ENCODE results near the gene SLAMF6.

SLAMF6 gene

GRCh38 chr1:160467576-160467975, 55.5 kb downstream of the SLAMF6 start:
- DNase-seq (ENCODE audit: low read depth in 2 of 2) = no peak

- no peak for DNase-seq (ENCODE audit: low read depth in 2 of 2)
Observed at GRCh38 chr1:160466961-160467360, 56.1 kb downstream of the SLAMF6 start.

DNA sequence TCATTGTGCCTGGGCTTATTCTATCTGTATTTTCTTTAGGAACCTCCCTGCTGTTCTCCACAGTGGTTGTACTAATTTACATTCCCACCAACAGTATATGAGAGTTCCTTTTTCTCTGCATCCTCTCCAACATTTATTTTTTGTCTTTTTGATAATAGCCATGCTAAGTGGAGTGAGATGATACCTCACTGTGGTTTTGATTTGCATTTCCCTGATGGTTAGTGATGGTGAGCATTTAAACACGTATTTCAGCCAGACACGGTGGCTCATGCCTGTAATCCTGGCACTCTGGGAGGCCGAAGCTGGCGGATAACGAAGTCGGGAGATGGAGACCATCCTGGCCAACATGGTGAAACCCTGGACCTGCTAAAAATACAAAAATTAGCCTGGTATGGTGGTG, 57.9 kb downstream of the SLAMF6 start:
- no peak for DNase-seq (ENCODE audit: low read depth in 2 of 2)

DNA sequence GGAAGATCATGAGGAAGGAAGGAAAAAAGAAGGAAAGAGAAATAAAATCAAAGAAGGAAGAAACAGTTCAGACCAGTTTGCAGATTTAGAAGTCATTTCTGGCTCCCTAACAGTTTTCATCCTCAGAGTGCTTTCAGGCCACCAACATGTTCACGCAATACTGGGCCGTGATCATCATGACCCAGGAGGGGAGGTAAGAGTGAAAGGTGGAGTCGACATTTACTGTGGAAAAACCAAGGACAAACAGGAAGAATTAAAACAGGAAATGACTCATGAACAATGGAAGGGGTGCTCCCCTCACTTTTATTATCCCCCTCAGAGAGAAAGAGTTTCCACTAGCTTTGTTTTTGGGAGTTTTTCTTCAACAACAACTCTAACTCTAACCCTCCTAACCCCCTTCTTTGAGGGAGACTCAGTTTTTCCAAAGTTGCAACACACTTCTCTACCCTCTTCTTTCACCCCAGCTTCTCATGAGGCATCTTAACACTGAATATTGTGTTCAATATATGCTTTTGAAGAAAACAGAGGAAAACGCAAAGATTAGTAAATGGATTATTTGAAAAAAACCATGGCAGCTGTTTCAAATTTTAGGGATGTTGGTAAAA, 62.3 kb downstream of the SLAMF6 start:
- DNase-seq (ENCODE audit: low read depth in 2 of 2) = no peak

DNA sequence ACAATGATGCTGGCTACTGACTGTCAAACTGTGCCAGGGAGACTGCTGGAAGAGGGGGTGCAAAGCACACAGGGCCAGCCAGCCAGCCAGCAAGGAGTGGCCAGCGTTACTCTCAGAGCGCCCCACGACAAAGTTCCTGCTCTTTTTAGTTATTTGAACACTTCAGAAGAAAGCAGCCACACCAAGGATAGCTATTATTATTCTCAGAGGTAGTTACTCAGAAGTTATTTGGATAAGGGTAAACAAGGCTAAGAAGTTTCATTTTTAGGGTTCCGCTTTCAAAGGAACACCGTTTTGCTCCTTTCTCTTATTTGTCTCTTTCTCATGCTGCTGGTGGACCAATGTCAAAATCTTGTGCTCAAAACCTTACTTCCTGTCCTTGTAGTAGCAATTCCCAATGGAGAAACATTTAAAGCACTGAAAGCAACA, 62.8 kb downstream of the SLAMF6 start:
- DNase-seq (ENCODE audit: low read depth in 2 of 2) = no peak

DNA sequence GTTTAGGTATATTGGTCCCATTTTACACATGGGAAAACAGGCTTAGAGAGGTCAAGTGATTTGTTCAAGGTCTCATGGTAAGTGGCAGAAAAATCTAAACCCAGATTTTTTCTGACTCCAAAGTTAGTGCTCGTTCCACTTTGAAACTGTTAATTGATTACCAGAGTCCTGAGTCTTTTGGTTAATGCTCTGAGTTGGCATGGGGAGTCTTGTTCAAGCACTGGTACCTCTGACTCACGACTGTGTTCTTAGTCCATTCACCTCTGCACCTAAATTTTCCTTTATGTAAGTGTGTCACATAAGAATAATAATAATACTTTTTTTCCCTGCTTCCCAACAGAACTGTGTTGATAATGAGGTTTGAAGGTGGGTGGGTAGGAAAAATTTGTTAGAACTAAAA, 63.4 kb downstream of the SLAMF6 start:
- DNase-seq (ENCODE audit: low read depth in 2 of 2) = no peak

DNA sequence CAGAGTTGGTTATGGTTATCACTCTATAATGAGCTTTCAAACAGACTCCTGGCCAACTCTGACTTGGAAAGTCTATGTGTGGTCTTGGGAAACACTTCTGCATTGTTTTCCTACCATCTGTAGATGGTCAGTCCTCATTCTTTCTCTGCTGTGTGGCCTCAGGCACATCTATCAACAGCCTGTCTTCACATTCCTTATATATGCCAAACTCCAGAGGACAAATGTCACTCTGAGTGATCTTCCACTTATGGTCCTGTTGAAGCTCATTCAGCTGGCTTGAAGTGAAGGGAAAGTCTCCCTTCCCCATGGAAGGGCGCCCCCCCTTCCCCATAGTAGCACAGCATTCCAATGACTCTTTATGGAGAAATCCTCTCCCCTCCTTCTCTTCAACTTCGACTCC, 64.0 kb downstream of the SLAMF6 start:
- DNase-seq (ENCODE audit: low read depth in 2 of 2) = no peak

GRCh38 chr1:160455153-160455517, 67.9 kb downstream of the SLAMF6 start:
- no peak for DNase-seq (ENCODE audit: low read depth in 2 of 2)

- no peak for DNase-seq (ENCODE audit: low read depth in 2 of 2)
Observed at GRCh38 chr1:160454371-160455152, 68.5 kb downstream of the SLAMF6 start.

DNA sequence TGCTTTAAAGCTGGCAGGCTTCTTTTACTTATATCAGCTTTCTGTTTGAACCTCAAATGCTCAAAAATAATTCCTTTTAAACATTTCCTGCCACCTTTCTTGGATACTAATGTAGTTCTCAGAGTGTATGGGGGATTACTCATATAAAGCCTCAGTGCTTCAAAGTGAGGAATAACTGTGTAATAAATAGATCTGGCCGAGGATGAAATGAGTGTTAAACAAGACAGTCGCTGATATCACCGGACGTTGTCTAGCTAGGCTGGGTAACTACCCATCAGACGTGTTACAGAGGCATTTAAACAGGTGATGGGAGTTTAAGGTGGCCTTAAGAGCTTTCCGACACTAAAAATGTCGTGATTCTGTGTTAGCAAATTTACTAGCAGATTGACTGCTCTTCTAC, 69.6 kb downstream of the SLAMF6 start:
- no peak for DNase-seq (ENCODE audit: low read depth in 2 of 2)

DNA sequence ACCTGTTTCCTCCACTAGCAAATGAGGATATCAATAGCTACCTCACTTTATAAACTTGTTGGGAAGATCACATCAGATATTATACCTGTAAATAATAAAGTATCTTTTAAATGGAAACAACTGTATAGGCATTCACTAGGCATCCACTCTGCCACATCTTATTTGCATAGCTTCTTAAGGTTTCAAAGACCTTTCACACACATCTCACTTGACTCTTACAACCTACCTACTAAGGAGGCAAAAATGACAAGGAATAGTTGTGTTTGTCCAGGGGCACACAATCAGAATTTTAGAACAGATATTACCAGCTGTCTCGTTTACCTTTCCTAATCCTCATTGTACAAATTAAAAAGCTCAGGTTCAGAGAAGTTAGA, 71.2 kb downstream of the SLAMF6 start:
- DNase-seq (ENCODE audit: low read depth in 2 of 2) = no peak

DNA sequence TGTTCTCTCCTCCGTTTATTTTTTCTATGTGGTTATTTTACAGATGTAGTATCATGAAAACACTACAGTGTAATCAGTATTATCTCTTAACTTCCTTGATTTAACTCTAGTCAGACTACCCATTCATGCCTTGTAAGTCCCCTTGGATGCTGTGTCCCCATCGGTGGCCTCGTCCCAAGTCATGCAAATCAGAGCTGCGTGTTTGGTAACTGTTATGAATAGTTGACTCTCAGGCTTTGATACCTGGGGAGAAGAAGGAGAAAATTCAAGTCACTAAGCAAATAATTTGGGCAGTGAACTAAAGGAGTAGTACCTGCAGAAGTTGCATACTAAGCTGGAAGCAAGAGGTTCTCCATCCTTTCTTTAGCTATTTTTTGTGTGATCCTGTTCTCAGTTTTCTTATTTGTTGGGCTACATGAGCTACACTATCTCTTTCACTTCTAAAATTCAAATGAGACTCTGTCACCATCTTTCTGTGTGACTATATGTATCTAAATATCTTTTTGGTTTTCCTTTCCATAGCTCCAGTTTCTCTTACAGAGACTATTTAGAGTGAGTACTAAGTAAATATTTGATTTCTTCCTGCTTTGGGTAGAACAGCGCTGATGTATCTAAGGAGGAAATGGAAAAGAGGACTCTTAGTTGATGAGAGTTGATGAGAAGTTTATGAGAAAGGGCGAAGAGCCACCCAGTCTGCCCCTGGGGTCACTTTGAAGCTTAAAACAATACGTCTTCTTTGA, 71.8 kb downstream of the SLAMF6 start:
- DNase-seq (ENCODE audit: low read depth in 2 of 2) = no peak

- DNase-seq (ENCODE audit: low read depth in 2 of 2) = no peak
Observed at GRCh38 chr1:160449494-160449893, 73.6 kb downstream of the SLAMF6 start.

GRCh38 chr1:160446945-160447600, 76.0 kb downstream of the SLAMF6 start:
- no peak for DNase-seq (ENCODE audit: low read depth in 2 of 2)

- DNase-seq (ENCODE audit: low read depth in 2 of 2) = no peak
Observed at GRCh38 chr1:160439718-160440117, 83.3 kb downstream of the SLAMF6 start.

- DNase-seq (ENCODE audit: low read depth in 2 of 2) = no peak
Observed at GRCh38 chr1:160438935-160439334, 84.1 kb downstream of the SLAMF6 start.

DNA sequence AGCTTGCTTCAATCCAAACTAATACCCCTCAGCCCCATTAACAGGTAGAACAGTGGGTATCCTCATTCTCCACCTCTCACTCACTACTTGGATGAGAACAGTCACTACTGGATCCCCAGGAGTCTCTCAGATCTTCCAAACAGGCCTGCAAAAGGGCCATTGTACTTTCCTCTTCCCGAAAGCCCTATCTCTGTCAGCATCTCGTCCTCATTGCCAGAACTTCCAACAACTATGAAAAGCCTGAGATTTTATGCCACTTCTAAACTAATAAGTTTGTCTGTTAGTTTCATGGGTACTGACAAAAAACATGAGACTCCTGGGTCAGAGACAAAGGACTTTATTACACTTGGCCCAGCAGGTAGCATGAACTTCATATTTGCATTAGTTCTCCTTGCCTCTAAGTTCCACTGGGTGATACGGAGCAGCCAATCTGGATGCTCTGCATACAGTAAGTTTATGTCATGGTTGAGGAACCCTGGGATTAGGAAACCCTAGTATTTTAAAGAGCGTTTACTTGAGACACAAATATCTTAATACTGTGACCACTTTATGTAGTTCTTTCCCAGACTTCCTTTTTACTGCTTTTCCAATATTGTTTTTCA, 84.6 kb downstream of the SLAMF6 start:
- no peak for DNase-seq (ENCODE audit: low read depth in 2 of 2)

DNA sequence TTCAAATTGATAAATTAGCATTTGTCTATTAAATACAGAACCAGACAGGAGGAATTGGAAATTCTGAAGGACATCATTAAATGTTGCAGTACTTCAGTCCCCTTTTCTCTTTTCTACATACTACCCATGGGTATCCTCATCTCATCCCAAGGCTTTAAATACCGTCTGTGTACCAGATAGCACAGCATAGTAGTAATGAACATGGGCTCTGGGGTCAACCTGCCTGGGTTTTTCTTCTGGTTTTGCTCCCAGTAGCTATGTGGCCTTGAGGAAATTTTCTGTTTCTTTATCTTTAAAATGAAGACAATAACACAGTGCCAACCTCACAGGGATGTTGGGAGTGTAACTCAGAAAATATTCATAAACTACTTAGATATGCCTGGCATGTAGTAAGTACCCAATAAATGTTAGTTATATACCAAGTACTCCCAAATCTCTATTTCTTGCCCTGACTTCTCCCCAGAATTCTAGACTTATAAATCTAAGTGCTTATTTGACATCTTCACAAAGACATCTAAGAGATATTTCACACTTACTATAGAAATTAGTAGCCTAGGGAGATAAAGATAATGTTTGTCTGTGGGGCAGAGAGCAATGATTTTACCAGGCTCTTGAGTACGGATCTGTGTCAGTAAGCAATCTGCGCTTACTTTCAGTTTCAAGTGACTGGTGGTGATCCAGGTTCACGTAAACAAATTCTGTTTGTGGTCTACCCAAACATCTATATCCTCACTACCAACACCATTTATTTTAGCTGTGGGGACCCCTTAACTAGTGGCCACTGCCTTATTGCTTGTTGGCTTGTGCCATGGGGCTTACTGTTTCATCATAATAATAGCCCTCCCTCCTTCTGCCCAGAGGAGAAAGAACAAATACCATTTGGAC, 85.4 kb downstream of the SLAMF6 start:
- DNase-seq (ENCODE audit: low read depth in 2 of 2) = no peak

DNA sequence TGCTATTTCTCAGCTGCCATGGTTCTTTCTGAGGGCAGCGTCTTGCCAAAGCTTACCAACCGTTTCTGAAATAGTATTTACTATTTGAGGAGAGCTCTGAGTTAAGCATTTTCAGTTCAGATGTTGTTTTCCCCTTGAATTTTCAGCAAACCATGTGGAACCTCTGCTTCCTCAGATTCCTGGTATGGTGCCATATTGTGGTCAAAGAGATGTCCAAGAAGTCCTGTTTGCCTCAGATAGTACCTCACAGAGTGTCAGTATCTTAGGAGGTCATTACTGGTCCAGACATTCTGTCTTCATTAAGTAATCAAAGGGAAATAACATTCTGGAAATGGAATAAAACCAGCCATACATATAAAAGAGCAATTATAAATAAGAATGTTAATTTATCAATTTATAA, 86.1 kb downstream of the SLAMF6 start:
- no peak for DNase-seq (ENCODE audit: low read depth in 2 of 2)
